ENCODE data around the gene RNASEH2A. TPM values are rescaled to one million over a fixed set of nuclear protein-coding genes. Genes with fewer than 3 reads are reported as not detected.
"Not testable (repeated sequence)": the region's sequence is repeated elsewhere in the genome, so short reads cannot be mapped to it uniquely, and the experiment has no call there.

Gene RNASEH2A
- total RNA-seq, 1 experiment from 2014 or later, result 41.6 TPM

DNA sequence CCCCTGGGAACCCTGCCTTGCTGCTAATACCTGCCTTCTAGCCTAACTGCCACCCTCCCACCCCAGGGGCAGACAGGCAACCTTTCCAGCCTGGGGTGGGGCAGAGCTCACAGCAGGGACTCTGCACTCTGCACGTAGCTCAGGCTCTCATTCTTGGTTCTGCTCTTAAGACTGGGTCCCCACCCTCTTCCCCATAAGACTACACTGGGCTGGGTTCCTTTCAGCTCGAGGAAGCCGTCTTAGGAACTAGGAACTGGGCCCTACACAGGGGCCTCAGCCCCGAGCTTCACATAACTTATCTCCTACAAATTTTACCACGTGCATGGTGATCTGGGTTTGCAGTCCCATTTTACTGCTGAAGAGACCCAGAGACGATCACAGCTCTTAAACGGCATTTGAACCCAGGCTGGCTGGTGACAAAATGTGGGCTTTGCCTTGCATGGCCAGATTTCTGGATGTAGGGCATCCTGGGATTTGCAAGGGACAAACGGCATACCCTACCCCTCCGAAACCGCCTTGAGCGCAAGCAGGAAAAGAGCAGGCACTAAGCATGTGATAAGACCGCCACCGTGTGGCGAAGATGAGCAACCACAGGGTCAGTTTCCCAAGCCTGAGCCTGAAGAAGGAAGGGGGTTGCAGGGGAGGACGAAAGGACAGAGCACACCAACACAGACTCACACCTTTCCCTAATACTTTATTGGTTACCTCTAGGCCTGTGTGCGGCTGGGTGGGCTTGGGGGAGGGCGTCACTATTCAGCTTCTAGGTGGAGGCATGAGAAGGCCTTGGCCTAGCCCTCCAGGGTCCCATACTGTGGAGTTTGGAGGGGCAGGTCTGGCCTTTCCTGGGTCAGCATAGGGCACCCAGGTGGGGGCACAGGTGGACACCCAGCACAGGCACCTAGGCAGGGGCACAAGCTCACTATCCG lies 10.0 kb upstream of the RNASEH2A start:
- Mint-ChIP-seq H3K27me3 (ENCODE audit: unreplicated experiment) (no peaks in the 10 kb centered on the region), H3K9me3 (ENCODE audit: low read depth, unreplicated experiment) (no peaks in the 10 kb centered on the region), H3K36me3 (ENCODE audit: insufficient read depth, unreplicated experiment) (peaks cover 73% of the 10 kb centered on the region), H3K4me3 (ENCODE audit: low read depth, unreplicated experiment) (peak overlapping the region; percentile 56), H3K4me1 (ENCODE audit: low read depth, unreplicated experiment) (peaks cover 13% of the 10 kb centered on the region), H3K27ac (ENCODE audit: unreplicated experiment) (peak overlapping the region; percentile 89)
- CTCF ChIA-PET, result interaction anchor here (0.6 to 2.4 kb wide), 7 partner anchors 19 to 1378 kb away, joined by 3 to 15 read pairs (median 3); partner anchors contain the start of gene RGL3
- BruUV-seq (replicated peaks), result no TSS peak
- intact Hi-C loops (cut with micrococcal nuclease; ENCODE audit: unreplicated experiment), result loop anchor here (1.0 kb wide), 1 partner anchor 36 kb away; no protein-coding TSS in a partner anchor
- TF ChIP-seq, protein P1, sequence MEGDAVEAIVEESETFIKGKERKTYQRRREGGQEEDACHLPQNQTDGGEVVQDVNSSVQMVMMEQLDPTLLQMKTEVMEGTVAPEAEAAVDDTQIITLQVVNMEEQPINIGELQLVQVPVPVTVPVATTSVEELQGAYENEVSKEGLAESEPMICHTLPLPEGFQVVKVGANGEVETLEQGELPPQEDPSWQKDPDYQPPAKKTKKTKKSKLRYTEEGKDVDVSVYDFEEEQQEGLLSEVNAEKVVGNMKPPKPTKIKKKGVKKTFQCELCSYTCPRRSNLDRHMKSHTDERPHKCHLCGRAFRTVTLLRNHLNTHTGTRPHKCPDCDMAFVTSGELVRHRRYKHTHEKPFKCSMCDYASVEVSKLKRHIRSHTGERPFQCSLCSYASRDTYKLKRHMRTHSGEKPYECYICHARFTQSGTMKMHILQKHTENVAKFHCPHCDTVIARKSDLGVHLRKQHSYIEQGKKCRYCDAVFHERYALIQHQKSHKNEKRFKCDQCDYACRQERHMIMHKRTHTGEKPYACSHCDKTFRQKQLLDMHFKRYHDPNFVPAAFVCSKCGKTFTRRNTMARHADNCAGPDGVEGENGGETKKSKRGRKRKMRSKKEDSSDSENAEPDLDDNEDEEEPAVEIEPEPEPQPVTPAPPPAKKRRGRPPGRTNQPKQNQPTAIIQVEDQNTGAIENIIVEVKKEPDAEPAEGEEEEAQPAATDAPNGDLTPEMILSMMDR (IDR thresholded peaks at IDR 0.05; ENCODE audit: unreplicated experiment), result peak; percentile 86
- DNase-seq, result peak; percentile 70

DNA sequence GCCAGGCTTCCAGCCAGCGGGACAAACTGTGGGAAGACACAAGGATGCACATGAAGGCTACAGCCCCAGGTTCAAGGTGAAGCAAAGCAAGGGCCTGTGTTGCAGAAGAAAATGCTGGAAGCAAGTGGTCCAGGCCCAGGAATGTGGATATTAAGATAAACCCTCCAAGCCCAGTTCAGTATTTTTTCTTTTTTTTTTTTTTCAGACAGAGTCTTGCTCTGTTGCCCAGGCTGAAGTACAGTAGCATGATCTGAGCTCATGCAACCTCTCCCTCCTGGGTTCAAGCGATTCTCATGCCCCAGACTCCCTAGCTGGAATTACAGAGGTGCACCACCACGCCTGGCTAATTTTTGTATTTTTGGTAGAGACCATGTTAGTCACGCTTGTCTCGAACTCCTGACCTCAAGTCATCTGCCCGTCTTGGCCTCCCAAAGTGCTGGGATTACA lies 9.2 kb upstream of the RNASEH2A start:
- H3K4me3 Mint-ChIP-seq (ENCODE audit: low read depth, unreplicated experiment), result no peak overlapping the region
- TF ChIP-seq, protein P1 (IDR thresholded peaks at IDR 0.05; ENCODE audit: unreplicated experiment), result no peak
- BruUV-seq (replicated peaks), result no TSS peak
- intact Hi-C loops (cut with micrococcal nuclease; ENCODE audit: unreplicated experiment), result no loop called here
- CTCF ChIA-PET, result interaction anchor here (0.7 to 1.1 kb wide), 2 partner anchors 63 to 1378 kb away, joined by 3 read pairs; partner anchors contain the start of gene RGL3
- H3K4me1 Mint-ChIP-seq (ENCODE audit: low read depth, unreplicated experiment), result peaks cover 15% of the 10 kb centered on the region
- no peaks in the 10 kb centered on the region for H3K9me3 Mint-ChIP-seq (ENCODE audit: low read depth, unreplicated experiment)
- H3K27ac Mint-ChIP-seq (ENCODE audit: unreplicated experiment), result no peak overlapping the region
- H3K36me3 Mint-ChIP-seq (ENCODE audit: insufficient read depth, unreplicated experiment), result peaks cover 73% of the 10 kb centered on the region
- no peak for DNase-seq
- H3K27me3 Mint-ChIP-seq (ENCODE audit: unreplicated experiment), result no peaks in the 10 kb centered on the region

DNA sequence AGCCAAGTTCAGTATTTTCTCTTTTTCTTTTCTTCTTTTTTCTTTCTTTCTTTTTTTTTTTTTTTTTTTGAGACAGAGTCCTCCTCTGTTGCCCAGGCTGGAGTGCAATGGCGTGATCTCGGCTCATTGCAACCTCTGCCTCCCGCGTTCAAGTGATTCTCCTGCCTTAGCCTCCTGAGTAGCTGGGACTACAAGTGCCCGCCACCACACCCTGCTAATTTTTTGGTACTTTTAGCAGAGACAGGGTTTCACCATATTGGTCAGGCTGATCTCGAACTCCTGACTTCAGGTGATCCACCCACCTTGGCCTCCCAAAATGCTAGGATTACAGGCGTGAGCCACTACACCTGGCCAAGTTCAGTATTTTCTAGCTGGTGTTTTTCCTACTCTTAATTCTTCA lies 8.8 kb upstream of the RNASEH2A start:
- DNase-seq; H3K27me3 Mint-ChIP-seq (ENCODE audit: unreplicated experiment); H3K27ac Mint-ChIP-seq (ENCODE audit: unreplicated experiment); intact Hi-C loops (cut with micrococcal nuclease; ENCODE audit: unreplicated experiment); H3K9me3 Mint-ChIP-seq (ENCODE audit: low read depth, unreplicated experiment); BruUV-seq (replicated peaks); H3K4me3 Mint-ChIP-seq (ENCODE audit: low read depth, unreplicated experiment): not testable (repeated sequence)
- CTCF ChIA-PET, result interaction anchor here (0.7 to 1.1 kb wide), 2 partner anchors 64 to 1379 kb away, joined by 3 read pairs; partner anchors contain the start of gene RGL3
- Mint-ChIP-seq H3K4me1 (ENCODE audit: low read depth, unreplicated experiment) (peaks cover 20% of the 10 kb centered on the region), H3K36me3 (ENCODE audit: insufficient read depth, unreplicated experiment) (peaks cover 73% of the 10 kb centered on the region)

DNA sequence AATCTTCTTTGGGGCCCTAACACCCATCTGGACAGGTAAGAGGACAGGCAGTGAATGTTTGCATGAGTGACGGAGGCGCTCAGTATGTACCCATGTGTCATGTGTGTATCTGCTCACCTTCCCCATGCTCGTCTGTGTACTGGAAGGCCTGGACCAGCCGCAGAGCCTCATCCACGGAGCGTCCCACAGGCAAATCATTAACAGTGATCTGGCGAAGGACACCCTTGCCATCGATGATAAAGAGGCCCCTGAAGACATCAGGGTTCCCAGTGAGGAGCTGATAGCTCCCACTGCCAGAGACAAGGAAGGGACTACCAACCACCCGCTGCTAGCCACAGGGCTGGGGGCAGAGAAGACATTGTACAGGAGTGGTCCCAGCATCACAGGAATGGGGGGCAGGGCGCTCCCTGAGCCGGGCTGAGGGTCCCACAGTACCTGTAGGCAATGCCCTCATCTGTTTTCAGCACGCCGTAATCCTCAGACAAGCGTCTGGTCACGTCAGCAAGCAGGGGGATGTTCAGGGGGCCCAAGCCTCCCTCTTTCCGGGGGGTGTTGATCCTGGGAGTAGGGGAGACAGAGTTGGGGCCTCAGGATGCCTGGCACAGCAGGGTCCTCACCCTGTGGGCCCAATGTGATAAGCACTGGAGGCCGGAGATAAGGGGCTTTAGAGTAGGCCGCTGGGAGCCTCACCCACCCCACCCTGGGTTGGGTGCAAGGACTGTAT lies 6.5 kb upstream of the RNASEH2A start:
- intact Hi-C loops (cut with micrococcal nuclease; ENCODE audit: unreplicated experiment), result no loop called here

More for the DNA sequence above, 6.5 kb upstream of the RNASEH2A start:
- no peak for DNase-seq
- Mint-ChIP-seq H3K36me3 (ENCODE audit: insufficient read depth, unreplicated experiment) (peaks cover 52% of the 10 kb centered on the region), H3K27me3 (ENCODE audit: unreplicated experiment) (no peaks in the 10 kb centered on the region), H3K9me3 (ENCODE audit: low read depth, unreplicated experiment) (no peaks in the 10 kb centered on the region), H3K4me1 (ENCODE audit: low read depth, unreplicated experiment) (peaks cover 21% of the 10 kb centered on the region), H3K27ac (ENCODE audit: unreplicated experiment) (no peak overlapping the region), H3K4me3 (ENCODE audit: low read depth, unreplicated experiment) (peak overlapping the region; percentile 59)
- TSS peak; percentile 56 for BruUV-seq (replicated peaks)
- CTCF ChIA-PET, result no interaction called here
- TF ChIP-seq, protein P1 (IDR thresholded peaks at IDR 0.05; ENCODE audit: unreplicated experiment), result no peak
